Endothelial cell of umbilical vein (primary cell): ENCODE measurements around the gene TOX2. TPM values are rescaled to one million over a fixed set of nuclear protein-coding genes. Genes with fewer than 3 reads are reported as not detected.

Source experiments
- BruUV-seq: library from RNA; stranded (reverse); fragments of 400-500 nt; replicated peaks from 2 replicates; lab custom pipeline; 2021; lab: Mats Ljungman, UMichigan
- CTCF ChIA-PET: fragments of 300-600, 350-600 bp; sonication (Branson Sonifier 250); formaldehyde crosslinking; loops from one replicate; lab custom pipeline; 2021; ENCODE audit warnings: antibody characterized with exemption, inconsistent platforms; lab: Charles Lee
- POLR2A ChIA-PET: fragments of 300-600, 350-600 bp; sonication (Branson Sonifier 250); formaldehyde crosslinking; loops from one replicate; lab custom pipeline; 2021; ENCODE audit warnings: antibody characterized with exemption, inconsistent platforms; lab: Charles Lee
- DNase-seq: peaks from one replicate; pipeline ENCODE4 v3.0.0-alpha.2; 2011; ENCODE audit warnings: low read depth, low spot score
- FAIRE-seq: peaks from 2 replicates; lab custom pipeline; 2011; peaks lifted over from hg19 to GRCh38; lab: Jason Lieb, UNC
- H2AFZ ChIP-seq: 2 replicates; pipeline ENCODE4 v1.6.0; 2012; ENCODE audit warnings: low read depth, low read length, control low read depth, inconsistent platforms
- H3K27ac ChIP-seq: 2 replicates; pipeline ENCODE4 v1.5.1; 2011; ENCODE audit warnings: low read depth, mild to moderate bottlenecking, control low read depth, low read length, moderate library complexity; ENCODE audit not compliant: insufficient read depth
- H3K27me3 ChIP-seq, 2 experiments: 2 replicates each; pipeline versions ENCODE4 v1.6.0 to v1.6.1; 2011; ENCODE audit warnings: low read length in 2 of 2, mixed read lengths in 1 of 2; ENCODE audit not compliant: control insufficient read depth in 2 of 2, insufficient read depth in 2 of 2
- H3K36me3 ChIP-seq, 2 experiments: 2 replicates in 1 of 2; 3 replicates in 1 of 2; pipeline ENCODE4 v1.5.1; 2011; ENCODE audit warnings: low read length in 2 of 2, mild to moderate bottlenecking in 1 of 2, moderate library complexity in 1 of 2; ENCODE audit not compliant: control insufficient read depth in 2 of 2, insufficient read depth in 2 of 2; ENCODE audit errors: extremely low read depth in 1 of 2
- H3K4me1 ChIP-seq: 3 replicates; pipeline ENCODE4 v1.5.1; 2011; ENCODE audit warnings: mild to moderate bottlenecking, low read length; ENCODE audit not compliant: control insufficient read depth, insufficient read depth; ENCODE audit errors: extremely low read depth
- H3K4me2 ChIP-seq: 2 replicates; pipeline ENCODE4 v1.6.1; 2011; ENCODE audit warnings: low read length, control low read depth, mixed read lengths; ENCODE audit not compliant: insufficient read depth
- H3K4me3 ChIP-seq, 3 experiments: fragments of 200-600 bp in 1 of 3; sonication (generic), shearing (Covaris generic) in 1 of 3; replicated peaks in 1 of 3; 2 replicates each; pipeline ENCODE4 v1.5.1; 2011 to 2016; ENCODE audit warnings: control low read depth in 3 of 3, low read length in 3 of 3, mild to moderate bottlenecking in 2 of 3, inconsistent platforms in 1 of 3, low read depth in 1 of 3, moderate library complexity in 1 of 3; ENCODE audit not compliant: insufficient read depth in 1 of 3
- H3K79me2 ChIP-seq: 2 replicates; pipeline ENCODE4 v1.6.0; 2012; ENCODE audit warnings: low read length, inconsistent platforms; ENCODE audit not compliant: control insufficient read depth, insufficient read depth
- H3K9ac ChIP-seq: replicated peaks from 2 replicates; pipeline ENCODE3; 2011; ENCODE audit warnings: low read length, control low read depth; ENCODE audit not compliant: insufficient read depth; ENCODE audit errors: extremely low read depth
- H3K9me1 ChIP-seq: replicated peaks from 3 replicates; pipeline ENCODE4 v1.6.0; 2011; ENCODE audit warnings: mild to moderate bottlenecking, low read length; ENCODE audit not compliant: control insufficient read depth, insufficient read depth; ENCODE audit errors: extremely low read depth
- H3K9me3 ChIP-seq: replicated peaks from 2 replicates; pipeline ENCODE4 v1.5.1; 2012; ENCODE audit warnings: low read length, inconsistent platforms; ENCODE audit not compliant: control insufficient read depth, insufficient read depth
- H4K20me1 ChIP-seq: replicated peaks from 2 replicates; pipeline ENCODE3; 2011; ENCODE audit warnings: mild to moderate bottlenecking, low read length; ENCODE audit not compliant: control insufficient read depth, insufficient read depth; ENCODE audit errors: extremely low read depth
- EZH2 ChIP-seq: IDR thresholded peaks from 2 replicates; pipeline ENCODE4 v1.6.1; 2012; ENCODE audit warnings: borderline replicate concordance, low read depth, mild to moderate bottlenecking, moderate library complexity, low read length, inconsistent platforms; ENCODE audit not compliant: severe bottlenecking
- GATA2 ChIP-seq: IDR thresholded peaks from 2 replicates; pipeline ENCODE4 v1.7.0; 2011; ENCODE audit warnings: low read depth, mild to moderate bottlenecking, moderate library complexity, mixed read lengths, low read length; ENCODE audit not compliant: insufficient read length, insufficient read depth
- JUN ChIP-seq: IDR thresholded peaks from 2 replicates; pipeline ENCODE4 v1.6.1; 2011; ENCODE audit warnings: borderline replicate concordance, low read depth; ENCODE audit not compliant: insufficient read length, insufficient read depth
- MYC ChIP-seq: IDR thresholded peaks from one replicate; pipeline ENCODE4 v1.6.1; 2011; ENCODE audit warnings: mild to moderate bottlenecking, low read depth, low read length
- POLR2A ChIP-seq: IDR thresholded peaks from 2 replicates; pipeline ENCODE4 v1.6.1; 2012; ENCODE audit warnings: low read depth, mild to moderate bottlenecking, control low read depth, low read length
- POLR2AphosphoS5 ChIP-seq: IDR thresholded peaks from 2 replicates; pipeline ENCODE4 v1.6.1; 2012; ENCODE audit warnings: low read depth, mild to moderate bottlenecking, control low read depth, low read length, moderate library complexity; ENCODE audit not compliant: insufficient read depth
- dilution Hi-C: fragments of 300-500 bp; cut with MboI; formaldehyde crosslinking; loops from one replicate; pipeline ENCODE4 v1.15.0; 2019; ENCODE audit warnings: low sequenced_read_pairs; ENCODE audit not compliant: extremely low pct_ligation_motif_present
- intact Hi-C: fragments of 100-400 bp; cut with micrococcal nuclease; formaldehyde crosslinking; loops from one replicate; pipeline ENCODE4 v1.10.0; 2022
- polyA plus RNA-seq, 4 experiments: library from polyadenylated mRNA; depleted of rRNA in 3 of 4; stranded (reverse) in 3 of 4; unstranded in 1 of 4; fragments of >200 nt; gene quantifications; 2 replicates each; pipeline versions ENCODE4 v1.2.1 to v1.2.3, GENCODE V29; 2011 to 2012; ENCODE audit warnings: missing spikeins in 1 of 4
- total RNA-seq: library from RNA; stranded (reverse); gene quantifications from 2 replicates; pipeline ENCODE4 v1.2.3, GENCODE V29; 2021
- TF ChIP-seq, protein P1 (sequence below): IDR thresholded peaks from 2 replicates; pipeline ENCODE4 v1.6.1; 2011; ENCODE audit not compliant: insufficient read depth, insufficient read length
- TF ChIP-seq, protein P2 (sequence below), 2 donors: IDR thresholded peaks; 1 replicate in 1 of 2; 2 replicates in 1 of 2; pipeline ENCODE4 v1.5.1; 2011; ENCODE audit warnings: low read length in 2 of 2, mild to moderate bottlenecking in 2 of 2, moderate library complexity in 2 of 2, control low read depth in 1 of 2, inconsistent platforms in 1 of 2, low read depth in 1 of 2; ENCODE audit not compliant: insufficient read depth in 1 of 2; ENCODE audit errors: extremely low read depth in 1 of 2

TOX2 gene
- total and polyA plus RNA-seq, 2 donors (not counting 3 experiments of a cell fraction or from before 2014, with no cell fraction given): 7.0 to 18.6 TPM

DNA sequence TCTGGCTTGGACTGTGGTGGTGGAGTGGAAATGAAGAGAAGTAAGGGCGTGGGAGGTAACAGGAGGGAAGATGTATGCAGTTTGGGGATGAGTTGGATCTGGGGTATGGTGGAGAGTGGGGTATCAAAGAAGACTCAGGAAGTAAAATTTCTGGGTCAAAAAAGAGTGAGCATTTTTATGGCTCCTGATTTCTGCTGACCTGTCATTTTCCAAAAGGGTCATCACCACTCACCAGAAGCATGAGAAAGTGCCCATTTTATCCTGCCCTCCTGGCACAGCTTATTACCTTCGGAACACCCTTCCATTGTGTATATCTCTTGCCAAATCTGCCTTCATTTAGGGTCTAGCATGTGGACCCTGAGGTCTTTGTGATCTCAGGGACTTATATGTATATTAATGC is 17.3 kb downstream of the TOX2 start:
- dilution Hi-C loops (no loop called here), intact Hi-C loops (no loop called here)
- H4K20me1 ChIP-seq: no peaks in the 10 kb centered on the region
- no peaks in the 10 kb centered on the region for H3K79me2 ChIP-seq
- H2AFZ ChIP-seq: no peak overlapping the region
- H3K4me3 ChIP-seq: no peak overlapping the region
- no peaks in the 10 kb centered on the region for H3K9me3 ChIP-seq
- H3K9me1 ChIP-seq: no peaks in the 10 kb centered on the region
- no peak overlapping the region for H3K4me2 ChIP-seq
- H3K27ac ChIP-seq: no peak overlapping the region
- ChIA-PET CTCF (no interaction called here), POLR2A (no interaction called here)
- no peaks in the 10 kb centered on the region for H3K36me3 ChIP-seq
- H3K9ac ChIP-seq: no peak overlapping the region
- no TSS peak for BruUV-seq
- no peaks in the 10 kb centered on the region for H3K4me1 ChIP-seq
- no peaks in the 10 kb centered on the region for H3K27me3 ChIP-seq
- TF ChIP-seq EZH2 (no peak), MYC (no peak), JUN (no peak), POLR2AphosphoS5 (no peak), POLR2A (no peak), GATA2 (no peak)
- TF ChIP-seq, protein P1, sequence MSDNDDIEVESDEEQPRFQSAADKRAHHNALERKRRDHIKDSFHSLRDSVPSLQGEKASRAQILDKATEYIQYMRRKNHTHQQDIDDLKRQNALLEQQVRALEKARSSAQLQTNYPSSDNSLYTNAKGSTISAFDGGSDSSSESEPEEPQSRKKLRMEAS: no peak
- TF ChIP-seq, protein P2, sequence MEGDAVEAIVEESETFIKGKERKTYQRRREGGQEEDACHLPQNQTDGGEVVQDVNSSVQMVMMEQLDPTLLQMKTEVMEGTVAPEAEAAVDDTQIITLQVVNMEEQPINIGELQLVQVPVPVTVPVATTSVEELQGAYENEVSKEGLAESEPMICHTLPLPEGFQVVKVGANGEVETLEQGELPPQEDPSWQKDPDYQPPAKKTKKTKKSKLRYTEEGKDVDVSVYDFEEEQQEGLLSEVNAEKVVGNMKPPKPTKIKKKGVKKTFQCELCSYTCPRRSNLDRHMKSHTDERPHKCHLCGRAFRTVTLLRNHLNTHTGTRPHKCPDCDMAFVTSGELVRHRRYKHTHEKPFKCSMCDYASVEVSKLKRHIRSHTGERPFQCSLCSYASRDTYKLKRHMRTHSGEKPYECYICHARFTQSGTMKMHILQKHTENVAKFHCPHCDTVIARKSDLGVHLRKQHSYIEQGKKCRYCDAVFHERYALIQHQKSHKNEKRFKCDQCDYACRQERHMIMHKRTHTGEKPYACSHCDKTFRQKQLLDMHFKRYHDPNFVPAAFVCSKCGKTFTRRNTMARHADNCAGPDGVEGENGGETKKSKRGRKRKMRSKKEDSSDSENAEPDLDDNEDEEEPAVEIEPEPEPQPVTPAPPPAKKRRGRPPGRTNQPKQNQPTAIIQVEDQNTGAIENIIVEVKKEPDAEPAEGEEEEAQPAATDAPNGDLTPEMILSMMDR (IDR thresholded peaks at IDR 0.05; ENCODE audit: extremely low read depth in 1 of 2, insufficient read depth in 1 of 2, low read depth in 1 of 2, low read length in 2 of 2): no peak
- FAIRE-seq (no peak), DNase-seq (no peak)
